Left ventricle myocardium inferior (tissue), 1 donor: ENCODE results near the gene MAP6. TPM values are rescaled to one million over a fixed set of nuclear protein-coding genes. Genes with fewer than 3 reads are reported as not detected.
A peak's percentile ranks its signal among the peaks of the same experiment; 100 is the strongest.

Experiments used
- DNase-seq: peaks from one replicate; pipeline ENCODE4 v3.0.0-alpha.2; 2020
- H3K27ac ChIP-seq: fragments of 200-600 bp; replicated peaks from 2 replicates; pipeline ENCODE4 v1.8.0; 2021
- H3K27me3 ChIP-seq: fragments of 200-600 bp; 2 replicates; pipeline ENCODE4 v1.8.0; 2021; ENCODE audit warnings: low read depth
- H3K36me3 ChIP-seq: fragments of 200-600 bp; 2 replicates; pipeline ENCODE4 v1.8.0; 2021
- H3K4me1 ChIP-seq: fragments of 200-600 bp; 2 replicates; pipeline ENCODE4 v1.8.0; 2021
- H3K4me3 ChIP-seq: fragments of 200-600 bp; 2 replicates; pipeline ENCODE4 v1.8.0; 2021; ENCODE audit warnings: mild to moderate bottlenecking, moderate library complexity
- H3K9me3 ChIP-seq: fragments of 200-600 bp; replicated peaks from 2 replicates; pipeline ENCODE4 v1.8.0; 2021
- CTCF ChIP-seq: fragments of 200-600 bp; IDR thresholded peaks from 2 replicates; pipeline ENCODE4 v1.8.0; 2021; ENCODE audit warnings: antibody characterized with exemption, mild to moderate bottlenecking, borderline replicate concordance
- intact Hi-C: fragments of 100-400 bp; cut with micrococcal nuclease; formaldehyde crosslinking; loops from one replicate; pipeline ENCODE4 v1.11.0; 2022
- total RNA-seq: library from RNA; stranded (reverse); fragmentation: NEBNext Ultra II Directional; extraction: Animal tissue kit (Norgen Biotek cat#: 25700); gene quantifications from one replicate; pipeline ENCODE4 v1.2.1, GENCODE V29; 2021
- donor health status: DM: no; HTN: yes; CAD: no; lungs with severe emphysema.

Gene MAP6
- total RNA-seq, 1 donor from 2014 or later: 5.7 TPM

DNA sequence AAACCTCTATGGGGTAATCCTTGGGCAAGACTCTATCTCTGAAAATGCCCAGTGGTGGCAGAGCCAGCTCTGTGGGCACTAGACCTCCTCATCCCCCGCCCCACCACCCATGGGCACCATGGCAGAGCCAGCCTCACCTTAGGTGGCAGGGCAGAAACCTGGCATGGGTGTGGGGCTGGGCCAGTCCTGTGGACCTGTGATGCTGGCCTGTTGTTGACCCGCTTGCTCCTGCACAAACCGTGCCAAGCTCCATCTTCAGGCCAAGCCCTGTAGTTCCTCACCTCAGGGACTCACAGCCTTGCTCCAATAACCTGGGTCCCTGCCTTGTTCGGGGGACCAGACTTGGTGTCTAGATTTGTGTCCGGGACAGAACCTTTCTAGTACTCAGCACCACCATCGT is 115.7 kb downstream of the MAP6 start:
- H3K27ac ChIP-seq: peak overlapping the region; percentile 100
- H3K36me3 ChIP-seq: no peaks in the 10 kb centered on the region
- intact Hi-C loops: no loop called here
- no peak overlapping the region for H3K4me3 ChIP-seq
- H3K4me1 ChIP-seq: peaks cover 43% of the 10 kb centered on the region
- no peak for DNase-seq
- TF ChIP-seq CTCF: no peak
- H3K27me3 ChIP-seq: no peaks in the 10 kb centered on the region
- no peaks in the 10 kb centered on the region for H3K9me3 ChIP-seq

- H3K4me1 ChIP-seq: peaks cover 21% of the 10 kb centered on the region
- H3K4me3 ChIP-seq: no peak overlapping the region
- TF ChIP-seq CTCF: no peak
- no peaks in the 10 kb centered on the region for H3K36me3 ChIP-seq
- H3K27ac ChIP-seq: no peak overlapping the region
- no peak for DNase-seq
- H3K9me3 ChIP-seq: no peaks in the 10 kb centered on the region
- H3K27me3 ChIP-seq: no peaks in the 10 kb centered on the region
- intact Hi-C loops: no loop called here
Observed at GRCh38 chr11:75549370-75549958, 119.4 kb downstream of the MAP6 start.

DNA sequence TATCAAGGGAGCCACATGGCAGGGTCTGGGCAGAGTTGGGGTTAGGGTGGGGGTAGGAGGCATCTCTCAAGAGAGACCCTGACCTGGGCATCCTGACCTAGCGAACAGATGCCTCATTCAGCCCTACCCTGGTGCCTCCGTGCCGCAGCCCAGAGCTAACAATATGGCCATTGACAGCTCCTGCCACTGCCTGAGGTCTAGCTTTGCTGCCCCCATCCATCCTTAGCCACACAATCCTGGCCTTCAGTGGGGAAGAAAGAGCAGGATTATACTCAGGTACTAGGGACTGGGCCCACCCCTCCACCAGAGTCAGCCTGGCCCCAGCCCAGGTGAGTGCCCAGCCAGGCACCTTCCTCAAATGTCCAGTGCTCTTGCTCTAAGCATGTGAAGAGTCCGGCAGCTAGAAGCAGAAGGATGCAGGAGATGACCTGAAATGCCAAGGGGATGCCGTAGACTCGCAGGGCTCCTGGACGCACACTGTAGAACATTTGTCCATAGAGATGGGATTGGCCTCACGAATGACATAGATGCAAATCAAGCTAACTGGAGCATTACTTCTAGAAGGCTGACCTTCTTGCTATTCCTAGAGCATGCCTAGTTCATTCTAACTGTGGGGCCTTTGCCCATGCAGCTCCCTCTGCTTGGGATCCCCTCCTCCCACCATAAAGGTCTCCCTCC is 120.1 kb downstream of the MAP6 start:
- intact Hi-C loops: no loop called here
- no peak for DNase-seq
- H3K4me3 ChIP-seq: no peak overlapping the region
- H3K27me3 ChIP-seq: no peaks in the 10 kb centered on the region
- TF ChIP-seq CTCF: no peak
- peaks cover 13% of the 10 kb centered on the region for H3K4me1 ChIP-seq
- no peaks in the 10 kb centered on the region for H3K36me3 ChIP-seq
- no peaks in the 10 kb centered on the region for H3K9me3 ChIP-seq
- H3K27ac ChIP-seq: no peak overlapping the region

DNA sequence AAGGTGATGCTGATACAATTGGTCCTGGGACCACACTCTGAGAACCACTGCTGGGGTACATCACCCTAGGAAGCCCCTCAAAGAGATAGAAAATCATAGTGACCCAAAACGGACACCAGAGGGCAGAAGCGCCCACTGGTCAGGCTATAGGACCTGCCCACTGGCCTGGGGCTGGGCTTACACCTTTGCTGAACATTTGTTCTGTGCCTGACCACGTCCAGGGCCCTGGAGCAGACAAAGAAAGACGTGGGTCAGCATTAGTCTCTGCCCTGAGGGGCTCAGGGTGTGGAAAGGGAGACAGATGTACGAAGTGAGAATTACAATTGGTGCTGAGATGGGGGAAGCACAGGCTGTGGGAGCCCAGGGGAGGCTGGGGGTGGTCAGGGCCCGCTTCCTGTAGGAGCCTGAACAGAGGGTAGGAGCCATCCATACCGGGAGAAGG is 121.2 kb downstream of the MAP6 start:
- Histone ChIP-seq H3K27me3 (no peaks in the 10 kb centered on the region), H3K4me3 (no peak overlapping the region), H3K4me1 (peaks cover 6% of the 10 kb centered on the region), H3K9me3 (no peaks in the 10 kb centered on the region), H3K27ac (no peak overlapping the region), H3K36me3 (no peaks in the 10 kb centered on the region)
- DNase-seq: peak; percentile 61
- intact Hi-C loops: no loop called here
- TF ChIP-seq CTCF: peak; percentile 91

DNA sequence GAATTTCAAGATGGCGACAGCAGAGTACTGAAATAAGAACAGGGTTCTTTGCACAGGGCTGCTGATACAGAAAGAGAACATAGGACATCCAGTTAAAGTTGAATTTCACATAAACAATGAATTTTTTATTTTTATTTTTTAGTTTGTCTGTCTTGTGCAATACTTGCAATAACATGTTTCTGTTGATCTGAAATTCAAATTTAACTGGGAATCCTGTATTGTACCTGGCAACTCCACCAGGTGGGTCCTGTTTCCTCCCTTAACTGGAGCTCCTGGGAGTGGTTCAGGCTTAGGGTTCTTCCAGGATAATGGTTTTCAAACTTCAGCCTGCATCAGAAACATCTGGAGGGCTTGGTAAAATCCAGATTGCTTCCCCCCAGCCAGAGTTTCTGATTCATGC is 121.7 kb downstream of the MAP6 start:
- H3K27ac ChIP-seq: no peak overlapping the region
- no peak overlapping the region for H3K4me3 ChIP-seq
- H3K27me3 ChIP-seq: no peaks in the 10 kb centered on the region
- H3K4me1 ChIP-seq: peaks cover 6% of the 10 kb centered on the region
- H3K36me3 ChIP-seq: no peaks in the 10 kb centered on the region
- TF ChIP-seq CTCF: no peak
- no peak for DNase-seq
- intact Hi-C loops: no loop called here
- H3K9me3 ChIP-seq: no peaks in the 10 kb centered on the region
